Measurements from ENCODE around the gene AATF.

GRCh38 chr17:37106049-37106448 lies 157.3 kb downstream of the AATF start:
- no peak for TF ChIP-seq POLR2A (IDR thresholded peaks at IDR 0.05; ENCODE audit: extremely low read depth, insufficient read length)
- no peak for TF ChIP-seq CTCF (IDR thresholded peaks at IDR 0.05; ENCODE audit: low read depth, low read length)
- TF ChIP-seq MAX (IDR thresholded peaks at IDR 0.05; ENCODE audit: low read depth, low read length) = no peak

Measured in NB4 (cell line).